ENCODE results near the gene STAB2.

DNA sequence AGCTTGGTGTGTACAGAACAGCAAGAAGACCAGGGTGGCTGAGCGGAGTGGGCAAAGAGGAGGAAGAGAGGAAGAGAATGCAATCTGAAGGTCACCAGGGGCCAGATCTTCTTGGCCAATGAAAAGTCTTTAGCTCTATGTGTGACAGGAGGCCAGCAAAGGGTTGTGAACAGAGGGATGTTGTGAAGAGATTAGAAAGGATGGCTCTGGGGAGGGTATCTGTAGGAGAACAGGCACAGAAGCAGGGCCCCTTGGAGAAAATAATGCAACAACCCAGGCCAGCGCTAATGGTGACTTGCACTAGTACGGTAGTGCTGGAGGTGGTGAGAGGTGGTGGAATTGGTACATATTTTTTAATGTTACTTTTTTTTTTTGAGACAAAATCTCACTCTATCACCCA, 156.7 kb downstream of the STAB2 start:
- TF ChIP-seq, protein P1, sequence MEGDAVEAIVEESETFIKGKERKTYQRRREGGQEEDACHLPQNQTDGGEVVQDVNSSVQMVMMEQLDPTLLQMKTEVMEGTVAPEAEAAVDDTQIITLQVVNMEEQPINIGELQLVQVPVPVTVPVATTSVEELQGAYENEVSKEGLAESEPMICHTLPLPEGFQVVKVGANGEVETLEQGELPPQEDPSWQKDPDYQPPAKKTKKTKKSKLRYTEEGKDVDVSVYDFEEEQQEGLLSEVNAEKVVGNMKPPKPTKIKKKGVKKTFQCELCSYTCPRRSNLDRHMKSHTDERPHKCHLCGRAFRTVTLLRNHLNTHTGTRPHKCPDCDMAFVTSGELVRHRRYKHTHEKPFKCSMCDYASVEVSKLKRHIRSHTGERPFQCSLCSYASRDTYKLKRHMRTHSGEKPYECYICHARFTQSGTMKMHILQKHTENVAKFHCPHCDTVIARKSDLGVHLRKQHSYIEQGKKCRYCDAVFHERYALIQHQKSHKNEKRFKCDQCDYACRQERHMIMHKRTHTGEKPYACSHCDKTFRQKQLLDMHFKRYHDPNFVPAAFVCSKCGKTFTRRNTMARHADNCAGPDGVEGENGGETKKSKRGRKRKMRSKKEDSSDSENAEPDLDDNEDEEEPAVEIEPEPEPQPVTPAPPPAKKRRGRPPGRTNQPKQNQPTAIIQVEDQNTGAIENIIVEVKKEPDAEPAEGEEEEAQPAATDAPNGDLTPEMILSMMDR (IDR thresholded peaks at IDR 0.05), result no peak
- no peak for TF ChIP-seq POLR2A (IDR thresholded peaks at IDR 0.05)

Measured in right lobe of liver (tissue), 4 donors.